ENCODE measurements around the gene LEMD3. TPM values are rescaled to one million over a fixed set of nuclear protein-coding genes. Genes with fewer than 3 reads are reported as not detected.
"Not testable (repeated sequence)": the region's sequence is repeated elsewhere in the genome, so short reads cannot be mapped to it uniquely, and the experiment has no call there.

LEMD3 gene
- polyA plus RNA-seq, 1 donor from 2014 or later, result 41.0 TPM

GRCh38 chr12:65282840-65283239, 113.5 kb downstream of the LEMD3 start:
- Histone ChIP-seq H3K27ac (ENCODE audit: low read length) (no peak overlapping the region), H3K36me3 (ENCODE audit: insufficient read depth, low read length) (no peaks in the 10 kb centered on the region), H2AFZ (ENCODE audit: low read depth, low read length) (no peak overlapping the region), H3K9ac (ENCODE audit: low read length) (no peak overlapping the region), H3K4me3 (ENCODE audit: low read length) (no peak overlapping the region), H3K79me2 (replicated peaks; ENCODE audit: insufficient read depth, low read length) (no peaks in the 10 kb centered on the region), H3K9me3 (ENCODE audit: low read length) (no peaks in the 10 kb centered on the region), H3K9me2 (ENCODE audit: insufficient read depth, low read length) (no peaks in the 10 kb centered on the region), H3F3A (ENCODE audit: insufficient read depth, low read length, poor library complexity, severe bottlenecking) (no peaks in the 10 kb centered on the region), H3K4me2 (ENCODE audit: low read length) (no peak overlapping the region), H3K27me3 (ENCODE audit: insufficient read depth, low read depth, low read length) (peaks cover 23% of the 10 kb centered on the region), H4K20me1 (ENCODE audit: insufficient read depth) (no peaks in the 10 kb centered on the region)
- TF ChIP-seq RAD21 (conservative IDR thresholded peaks at IDR 0.05), result no peak
- TF ChIP-seq EZH2 (IDR thresholded peaks at IDR 0.05; ENCODE audit: borderline replicate concordance, insufficient read depth, low read length, poor library complexity, severe bottlenecking), result no peak
- TF ChIP-seq, protein P1, sequence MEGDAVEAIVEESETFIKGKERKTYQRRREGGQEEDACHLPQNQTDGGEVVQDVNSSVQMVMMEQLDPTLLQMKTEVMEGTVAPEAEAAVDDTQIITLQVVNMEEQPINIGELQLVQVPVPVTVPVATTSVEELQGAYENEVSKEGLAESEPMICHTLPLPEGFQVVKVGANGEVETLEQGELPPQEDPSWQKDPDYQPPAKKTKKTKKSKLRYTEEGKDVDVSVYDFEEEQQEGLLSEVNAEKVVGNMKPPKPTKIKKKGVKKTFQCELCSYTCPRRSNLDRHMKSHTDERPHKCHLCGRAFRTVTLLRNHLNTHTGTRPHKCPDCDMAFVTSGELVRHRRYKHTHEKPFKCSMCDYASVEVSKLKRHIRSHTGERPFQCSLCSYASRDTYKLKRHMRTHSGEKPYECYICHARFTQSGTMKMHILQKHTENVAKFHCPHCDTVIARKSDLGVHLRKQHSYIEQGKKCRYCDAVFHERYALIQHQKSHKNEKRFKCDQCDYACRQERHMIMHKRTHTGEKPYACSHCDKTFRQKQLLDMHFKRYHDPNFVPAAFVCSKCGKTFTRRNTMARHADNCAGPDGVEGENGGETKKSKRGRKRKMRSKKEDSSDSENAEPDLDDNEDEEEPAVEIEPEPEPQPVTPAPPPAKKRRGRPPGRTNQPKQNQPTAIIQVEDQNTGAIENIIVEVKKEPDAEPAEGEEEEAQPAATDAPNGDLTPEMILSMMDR (IDR thresholded peaks at IDR 0.05; ENCODE audit: poor library complexity, severe bottlenecking), result no peak
- TF ChIP-seq SMC3 (conservative IDR thresholded peaks at IDR 0.05; ENCODE audit: poor library complexity), result no peak

- not testable (repeated sequence) for H3K4me2 ChIP-seq (ENCODE audit: low read length); H3K79me2 ChIP-seq (replicated peaks; ENCODE audit: insufficient read depth, low read length); H4K20me1 ChIP-seq (ENCODE audit: insufficient read depth)
Observed at GRCh38 chr12:65285532-65285931, 116.1 kb downstream of the LEMD3 start.

GRCh38 chr12:65287426-65287825, 118.0 kb downstream of the LEMD3 start:
- H3K4me2 ChIP-seq (ENCODE audit: low read length), result no peak overlapping the region
- no peaks in the 10 kb centered on the region for H4K20me1 ChIP-seq (ENCODE audit: insufficient read depth)
- no peaks in the 10 kb centered on the region for H3F3A ChIP-seq (ENCODE audit: insufficient read depth, low read length, poor library complexity, severe bottlenecking)
- no peak overlapping the region for H2AFZ ChIP-seq (ENCODE audit: low read depth, low read length)
- H3K36me3 ChIP-seq (ENCODE audit: insufficient read depth, low read length), result no peaks in the 10 kb centered on the region
- no peaks in the 10 kb centered on the region for H3K27me3 ChIP-seq (ENCODE audit: insufficient read depth, low read depth, low read length)
- no peak overlapping the region for H3K27ac ChIP-seq (ENCODE audit: low read length)
- no peaks in the 10 kb centered on the region for H3K9me2 ChIP-seq (ENCODE audit: insufficient read depth, low read length)
- no peak overlapping the region for H3K9ac ChIP-seq (ENCODE audit: low read length)
- no peak for TF ChIP-seq SMC3 (conservative IDR thresholded peaks at IDR 0.05; ENCODE audit: poor library complexity)
- TF ChIP-seq MXI1 (conservative IDR thresholded peaks at IDR 0.05; ENCODE audit: poor library complexity, severe bottlenecking), result no peak
- no peak for TF ChIP-seq RAD21 (conservative IDR thresholded peaks at IDR 0.05)
- TF ChIP-seq POLR2AphosphoS5 (IDR thresholded peaks at IDR 0.05), result no peak
- TF ChIP-seq REST (IDR thresholded peaks at IDR 0.05; ENCODE audit: borderline replicate concordance), result no peak
- TF ChIP-seq TAF1 (IDR thresholded peaks at IDR 0.05; ENCODE audit: low read depth), result no peak
- TF ChIP-seq, protein P1 (IDR thresholded peaks at IDR 0.05; ENCODE audit: poor library complexity, severe bottlenecking), result no peak
- H3K9me3 ChIP-seq (ENCODE audit: low read length), result no peaks in the 10 kb centered on the region
- H3K4me3 ChIP-seq (ENCODE audit: low read length), result no peak overlapping the region
- H3K79me2 ChIP-seq (replicated peaks; ENCODE audit: insufficient read depth, low read length), result no peaks in the 10 kb centered on the region

More at GRCh38 chr12:65285532-65285931, 116.1 kb downstream of the LEMD3 start:
- not testable (repeated sequence) for H3K9me3 ChIP-seq (ENCODE audit: low read length); H3K36me3 ChIP-seq (ENCODE audit: insufficient read depth, low read length); H3K9me2 ChIP-seq (ENCODE audit: insufficient read depth, low read length); H3K4me3 ChIP-seq (ENCODE audit: low read length); H2AFZ ChIP-seq (ENCODE audit: low read depth, low read length); H3K9ac ChIP-seq (ENCODE audit: low read length); H3K27me3 ChIP-seq (ENCODE audit: insufficient read depth, low read depth, low read length); H3K27ac ChIP-seq (ENCODE audit: low read length); H3F3A ChIP-seq (ENCODE audit: insufficient read depth, low read length, poor library complexity, severe bottlenecking)
